NCI-H1694 treated with DMSO at 0.1 percent for 48 hours (cell line): ENCODE measurements around the gene BABAM2.

Experiments used
- DNase-seq: peaks from one replicate; lab custom pipeline; 2025; lab: John Stamatoyannopoulos, UW

Gene BABAM2

DNA sequence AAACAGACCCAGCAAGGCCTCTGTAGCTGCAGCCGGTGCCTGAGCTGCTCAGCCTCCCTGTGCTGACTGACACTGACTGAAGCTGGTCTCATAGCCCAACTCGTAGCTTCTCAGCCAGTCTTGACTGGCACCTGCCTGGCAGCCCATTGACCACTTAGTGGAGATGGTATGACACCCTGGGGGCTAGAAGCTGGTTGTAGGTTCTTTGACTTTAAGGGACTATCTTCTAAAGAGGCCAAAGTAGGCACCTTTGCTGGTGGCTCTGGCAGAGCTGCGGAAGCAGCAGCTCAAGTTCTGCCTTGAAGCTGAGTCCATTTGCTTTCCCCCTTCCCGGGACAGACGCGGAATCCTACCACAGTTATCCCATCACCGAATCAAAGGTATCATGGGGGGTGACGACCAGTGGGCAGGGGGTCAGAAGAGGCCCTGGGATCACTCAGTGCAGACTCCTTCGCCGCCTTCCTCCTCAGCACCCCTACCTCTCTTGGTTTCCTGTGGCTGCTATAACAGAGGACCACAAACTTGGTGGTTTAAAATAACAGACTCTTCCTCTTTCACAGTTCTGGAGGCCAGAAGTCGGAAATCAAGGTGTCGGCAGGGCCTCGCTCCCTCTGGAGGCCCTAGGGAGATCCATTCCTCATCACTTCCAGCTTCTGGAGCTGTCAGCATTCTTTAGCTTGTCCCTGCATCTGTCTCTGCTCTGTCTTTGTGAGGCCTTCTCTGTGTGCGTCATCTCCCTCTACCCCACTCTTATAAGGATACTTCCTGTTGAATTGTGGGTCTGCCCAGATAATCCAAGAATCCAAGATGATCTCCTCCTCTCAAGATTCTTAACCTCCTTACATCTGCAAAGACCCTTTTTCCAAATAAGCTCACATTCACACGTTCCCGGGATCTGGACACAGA lies 488.4 kb downstream of the BABAM2 start:
- no peak for DNase-seq

DNA sequence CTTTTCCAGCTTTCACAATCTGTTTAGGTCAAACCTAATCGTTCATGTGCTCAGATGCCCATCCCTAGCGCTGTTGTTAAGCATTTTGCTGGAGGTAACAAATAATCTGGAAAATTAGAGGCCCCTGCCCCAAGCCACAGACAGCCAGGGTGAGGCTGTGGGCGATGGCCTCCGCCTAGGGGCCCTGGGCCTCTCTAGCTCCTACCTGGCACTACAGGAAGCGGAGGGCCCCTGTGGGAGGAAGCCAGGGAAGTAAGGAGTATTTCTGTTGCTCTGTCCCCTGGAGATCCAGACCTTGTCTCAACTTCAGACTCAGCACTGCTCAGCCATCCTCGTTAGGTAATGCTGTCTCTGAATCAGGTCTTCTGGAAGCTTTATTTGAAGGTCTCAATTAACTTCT lies 489.7 kb downstream of the BABAM2 start:
- DNase-seq = no peak

DNA sequence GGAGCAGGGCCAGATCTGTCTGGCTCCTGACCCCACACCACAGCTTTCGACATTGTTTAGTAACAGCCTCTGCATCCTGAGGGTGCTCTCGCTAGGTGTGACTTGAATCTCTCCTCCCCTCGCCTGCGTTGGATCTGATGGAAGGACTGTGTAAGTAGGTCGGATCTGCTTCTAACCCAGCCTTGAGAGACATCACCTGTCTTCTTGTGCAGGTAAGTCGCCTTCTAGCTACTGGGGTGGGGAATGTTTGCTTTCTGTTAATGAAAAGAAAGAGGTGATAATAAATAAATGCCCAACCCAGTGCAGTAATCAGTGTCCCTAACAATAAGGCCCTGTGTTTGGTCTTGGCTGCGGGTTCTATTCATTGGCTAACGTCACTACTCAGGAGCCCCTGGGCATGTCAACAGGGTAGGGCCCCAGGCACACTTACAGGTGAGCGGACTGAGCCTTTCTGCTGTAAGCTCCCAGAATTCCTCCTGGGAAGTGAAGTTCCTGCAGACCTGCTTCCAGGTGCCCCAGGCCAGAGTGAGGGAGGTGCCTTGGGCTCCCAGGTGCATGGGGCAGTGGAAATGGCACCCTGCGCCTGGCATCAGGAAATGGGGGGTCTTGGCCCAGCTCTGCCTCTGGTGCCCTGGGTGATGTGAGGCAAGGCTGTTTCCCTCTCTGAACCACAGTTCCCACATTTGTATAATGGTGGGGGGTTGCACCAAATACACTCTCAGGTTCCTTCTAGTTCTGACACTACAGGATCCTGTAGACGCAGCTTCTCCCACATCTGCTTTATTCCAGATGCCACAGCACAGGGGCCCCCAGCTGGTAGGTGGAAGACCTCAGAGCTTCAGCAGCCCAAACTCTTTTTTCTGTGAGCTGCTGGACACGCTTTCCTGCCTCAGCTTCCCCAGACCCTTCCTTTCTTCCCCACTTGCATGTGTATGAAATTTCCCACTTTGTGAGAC lies 491.0 kb downstream of the BABAM2 start:
- DNase-seq = no peak

DNA sequence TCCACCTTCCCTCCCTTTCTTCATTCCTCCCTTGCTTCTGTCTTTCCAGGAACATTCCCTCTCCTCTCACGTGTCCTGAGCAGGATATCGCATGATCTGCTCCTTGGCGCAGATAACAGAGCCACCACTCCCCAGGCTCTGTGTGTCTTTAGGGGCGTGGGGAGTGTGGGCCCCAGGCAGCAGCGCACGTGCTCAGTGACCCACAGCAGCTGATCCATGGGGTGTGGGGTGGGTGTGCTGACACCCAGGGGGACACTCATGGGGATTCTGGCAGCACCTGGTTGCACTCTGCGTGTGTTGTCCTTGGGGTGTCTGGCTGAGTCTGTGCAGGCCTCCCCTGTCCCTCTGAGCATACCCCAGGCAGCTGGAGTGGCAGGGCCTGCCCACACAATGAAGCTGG lies 492.2 kb downstream of the BABAM2 start:
- DNase-seq = no peak

DNA sequence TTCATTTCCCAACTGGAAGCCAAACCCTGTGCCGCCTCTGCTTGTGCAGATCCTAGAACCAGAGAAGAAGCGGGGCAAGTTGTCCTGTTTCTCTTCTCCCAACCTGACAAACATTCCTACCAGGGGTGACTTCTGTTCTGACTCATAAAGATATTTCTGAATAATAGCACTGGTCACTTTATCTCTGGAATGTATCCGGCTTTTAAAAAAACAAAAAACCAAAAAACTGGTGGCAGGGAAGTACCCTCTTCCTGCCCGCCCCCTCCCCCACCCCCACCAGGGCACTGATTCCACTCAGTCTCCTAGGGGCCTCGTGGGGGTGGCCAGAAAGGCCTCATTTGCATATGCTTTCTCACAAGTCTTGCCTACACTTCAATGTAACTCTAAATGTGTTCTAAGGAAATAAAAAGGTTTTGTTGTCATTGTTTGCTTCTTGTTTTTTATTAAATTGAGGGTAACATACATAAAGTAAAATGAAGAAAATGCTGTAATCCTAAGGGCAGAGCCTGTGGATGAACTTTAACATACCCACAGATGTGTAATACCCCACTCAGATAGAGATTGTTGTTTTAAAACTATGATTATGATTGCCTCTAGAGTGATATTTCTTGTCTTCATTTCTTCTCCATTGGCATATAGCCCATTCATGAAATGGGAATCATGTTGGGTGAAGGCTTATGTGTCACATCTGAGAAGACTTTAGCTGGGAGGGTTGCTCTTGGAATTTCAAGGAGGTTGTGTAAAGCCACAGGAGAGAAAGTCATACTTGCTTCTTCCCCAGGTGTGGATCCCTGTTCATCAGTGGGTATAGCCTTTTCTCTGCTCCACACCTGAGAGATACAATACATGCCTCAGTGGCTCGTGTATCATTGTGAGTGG lies 496.8 kb downstream of the BABAM2 start:
- DNase-seq = no peak
